K562 (cell line): ENCODE results near the gene INHA. TPM values are rescaled to one million over a fixed set of nuclear protein-coding genes. Genes with fewer than 3 reads are reported as not detected.

Experiments
- DACH1 ChIP-seq: fragments of 450-650 bp; IDR thresholded peaks from 2 replicates; pipeline ENCODE4 v1.6.1; 2018; ENCODE audit not compliant: partially characterized antibody
- DMBX1 ChIP-seq: fragments of 250-450 bp; sonication (Bioruptor Pico); IDR thresholded peaks from 2 replicates; pipeline ENCODE4 v1.8.0; 2022; ENCODE audit warnings: inconsistent platforms, mild to moderate bottlenecking, moderate library complexity, borderline replicate concordance
- ELK1 ChIP-seq: sonication (generic); formaldehyde crosslinking; IDR thresholded peaks from 2 replicates; pipeline ENCODE4 v1.8.1; 2022; ENCODE audit warnings: missing genetic modification reagents
- FOXA1 ChIP-seq: fragments of 450-650 bp; IDR thresholded peaks from 2 replicates; pipeline ENCODE4 v1.6.1; 2016; ENCODE audit warnings: mild to moderate bottlenecking, borderline replicate concordance
- GATA2 ChIP-seq: sonication (generic); formaldehyde crosslinking; IDR thresholded peaks from 2 replicates; pipeline ENCODE4 v1.4.0; 2020; ENCODE audit warnings: mild to moderate bottlenecking, missing genetic modification reagents
- KAT7 ChIP-seq: sonication (generic); formaldehyde crosslinking; IDR thresholded peaks from 2 replicates; pipeline ENCODE4 v1.8.0; 2022; ENCODE audit warnings: missing genetic modification reagents, mild to moderate bottlenecking, borderline replicate concordance
- MTA1 ChIP-seq: fragments of 450-650 bp; IDR thresholded peaks from 2 replicates; pipeline ENCODE4 v1.6.1; 2017; ENCODE audit warnings: borderline replicate concordance
- NCOA1 ChIP-seq: fragments of 450-650 bp; IDR thresholded peaks from 2 replicates; pipeline ENCODE4 v1.6.1; 2016; ENCODE audit warnings: low read depth
- PHB2 ChIP-seq: fragments of 450-650 bp; IDR thresholded peaks from 2 replicates; pipeline ENCODE4 v1.6.1; 2017; ENCODE audit warnings: low read depth
- RHOXF2B ChIP-seq: fragments of 250-450 bp; sonication (Bioruptor Pico); conservative IDR thresholded peaks from 2 replicates; pipeline ENCODE4 v1.5.1; 2021
- SNIP1 ChIP-seq: fragments of 450-650 bp; IDR thresholded peaks from 2 replicates; pipeline ENCODE4 v1.7.1; 2017; ENCODE audit warnings: low read depth, mild to moderate bottlenecking
- TAF15 ChIP-seq: fragments of 200-400 bp; formaldehyde crosslinking; IDR thresholded peaks from 2 replicates; pipeline ENCODE4 v1.6.1; 2017; ENCODE audit warnings: mild to moderate bottlenecking, low read depth, low read length, moderate library complexity
- YY1 ChIP-seq, 3 experiments: IDR thresholded peaks; 2 replicates each; pipeline ENCODE4 v1.6.1; 2011; ENCODE audit warnings: low read length in 2 of 3, mild to moderate bottlenecking in 2 of 3, moderate library complexity in 2 of 3, borderline replicate concordance in 1 of 3, control low read depth in 1 of 3, low read depth in 1 of 3; ENCODE audit not compliant: insufficient read depth in 3 of 3, insufficient replicate concordance in 2 of 3, control insufficient read depth in 1 of 3, insufficient read length in 1 of 3; ENCODE audit errors: extremely low read depth in 1 of 3
- ZNF217 ChIP-seq: sonication (generic); formaldehyde crosslinking; IDR thresholded peaks from 2 replicates; pipeline ENCODE4 v1.8.0; 2022; ENCODE audit warnings: mild to moderate bottlenecking, missing genetic modification reagents
- ZNF57 ChIP-seq: fragments of 450-650 bp; formaldehyde crosslinking; IDR thresholded peaks from 2 replicates; pipeline ENCODE4 v1.4.0; 2020; ENCODE audit warnings: mild to moderate bottlenecking, moderate library complexity
- ZNF609 ChIP-seq: sonication (generic); formaldehyde crosslinking; IDR thresholded peaks from 2 replicates; pipeline ENCODE4 v1.8.1; 2023; ENCODE audit warnings: missing genetic modification reagents, mild to moderate bottlenecking, borderline replicate concordance
- ZNF644 ChIP-seq: fragments of 200-800 bp; sonication (Bioruptor generic); IDR thresholded peaks from 2 replicates; pipeline ENCODE4 v1.6.1; 2016; ENCODE audit warnings: low read depth, missing genetic modification characterization, missing compliant biosample characterization
- ZNF655 ChIP-seq: fragments of 250-450 bp; sonication (Bioruptor Pico); IDR thresholded peaks from 2 replicates; pipeline ENCODE4 v1.5.0; 2021
- polyA plus RNA-seq, 8 experiments: library from polyadenylated mRNA; depleted of rRNA in 4 of 8; stranded (reverse) in 5 of 8; unstranded in 3 of 8; fragments of >200 nt; fragmentation: Nextera tagmentation in 2 of 8; fragmentation: Illumina TruSeq in 1 of 8; extraction: Ambion mirVana in 2 of 8; extraction: Trizol in 1 of 8; gene quantifications; 2 replicates each; pipeline versions ENCODE4 v1.2.1 to v1.2.3, GENCODE V29; 2011 to 2014; ENCODE audit warnings: inconsistent platforms in 1 of 8, missing spikeins in 1 of 8
- total RNA-seq, 7 experiments: library from RNA; depleted of rRNA in 6 of 7; stranded (reverse); fragments of >200 nt in 6 of 7; fragmentation: Illumina TruSeq in 2 of 7; extraction: Trizol in 2 of 7; gene quantifications; 2 replicates each; pipeline versions ENCODE4 v1.2.1 to v1.2.3, GENCODE V29; 2011 to 2021; ENCODE audit warnings: low replicate concordance in 1 of 7

The INHA gene
- total and polyA plus RNA-seq, 9 of the 15 experiments (the other 6 are each of a cell fraction or from before 2014, with no cell fraction given) = 0.07 to 1.9 (median 0.40) TPM

GRCh38 chr2:219571311-219572236, 536 bp upstream of the INHA start, which contains the start of gene OBSL1 (continued):
- TF ChIP-seq ELK1 (CRISPR knock-in tag) (no peak), YY1 (IDR thresholded peaks at IDR 0.05; ENCODE audit: borderline replicate concordance in 1 of 3, control insufficient read depth in 1 of 3, extremely low read depth in 1 of 3, insufficient read depth in 3 of 3, insufficient read length in 1 of 3, insufficient replicate concordance in 2 of 3, low read depth in 1 of 3, low read length in 2 of 3) (no peak), SNIP1 (no peak), ZNF609 (CRISPR knock-in tag) (no peak; the same call in 1 of the 2 replicates), FOXA1 (no peak), RHOXF2B (CRISPR knock-in tag) (no peak), PHB2 (0 out of 2 replicates have a peak, but pooled peaks have one; percentile 14), DMBX1 (CRISPR knock-in tag) (no peak), GATA2 (peak; percentile 92), MTA1 (peak; percentile 91), ZNF57 (CRISPR knock-in tag) (no peak), ZNF217 (CRISPR knock-in tag) (no peak), TAF15 (no peak), ZNF655 (CRISPR knock-in tag) (no peak), ZNF644 (tag) (peak; percentile 73), NCOA1 (peak; percentile 88), DACH1 (no peak), KAT7 (no peak)
